ENCODE measurements around the gene BCAR3.
"Not testable (repeated sequence)": the region's sequence is repeated elsewhere in the genome, so short reads cannot be mapped to it uniquely, and the experiment has no call there.

Gene BCAR3

GRCh38 chr1:93669369-93669768 is 12.3 kb downstream of the BCAR3 start:
- no peak for DNase-seq (ENCODE audit: low spot score)

- no peak for DNase-seq (ENCODE audit: low spot score)
Measured at GRCh38 chr1:93668951-93669350, 12.7 kb downstream of the BCAR3 start.

- DNase-seq (ENCODE audit: low spot score): no peak
Measured at GRCh38 chr1:93668121-93668520, 13.5 kb downstream of the BCAR3 start.

- no peak for DNase-seq (ENCODE audit: low spot score)
Measured at GRCh38 chr1:93667642-93668041, 14.0 kb downstream of the BCAR3 start.

GRCh38 chr1:93666613-93667384 is 14.8 kb downstream of the BCAR3 start:
- no peak for DNase-seq (ENCODE audit: low spot score)

GRCh38 chr1:93665015-93665414 is 16.6 kb downstream of the BCAR3 start:
- DNase-seq (ENCODE audit: low spot score): no peak

- DNase-seq (ENCODE audit: low spot score): no peak
Measured at GRCh38 chr1:93663208-93663614, 18.4 kb downstream of the BCAR3 start.

GRCh38 chr1:93662481-93663207 is 19.0 kb downstream of the BCAR3 start:
- DNase-seq (ENCODE audit: low spot score): no peak

GRCh38 chr1:93661829-93662474 is 19.7 kb downstream of the BCAR3 start:
- no peak for DNase-seq (ENCODE audit: low spot score)

GRCh38 chr1:93661341-93661740 is 20.3 kb downstream of the BCAR3 start:
- not testable (repeated sequence) for DNase-seq (ENCODE audit: low spot score)

GRCh38 chr1:93659822-93660503 is 21.7 kb downstream of the BCAR3 start:
- DNase-seq (ENCODE audit: low spot score): no peak

- DNase-seq (ENCODE audit: low spot score): no peak
Measured at GRCh38 chr1:93658188-93658587, 23.4 kb downstream of the BCAR3 start.

GRCh38 chr1:93656491-93656890 is 25.1 kb downstream of the BCAR3 start:
- no peak for DNase-seq (ENCODE audit: low spot score)

GRCh38 chr1:93653656-93654055 is 28.0 kb downstream of the BCAR3 start:
- no peak for DNase-seq (ENCODE audit: low spot score)

- DNase-seq (ENCODE audit: low spot score): no peak
Measured at GRCh38 chr1:93652323-93652949, 29.2 kb downstream of the BCAR3 start.

- DNase-seq (ENCODE audit: low spot score): no peak
Measured at GRCh38 chr1:93651695-93652094, 29.9 kb downstream of the BCAR3 start.

- DNase-seq (ENCODE audit: low spot score): not testable (repeated sequence)
Measured at GRCh38 chr1:93650159-93650558, 31.5 kb downstream of the BCAR3 start.

GRCh38 chr1:93649231-93649630 is 32.4 kb downstream of the BCAR3 start:
- DNase-seq (ENCODE audit: low spot score): no peak

- DNase-seq (ENCODE audit: low spot score): no peak
Measured at GRCh38 chr1:93648656-93649055, 33.0 kb downstream of the BCAR3 start.

- no peak for DNase-seq (ENCODE audit: low spot score)
Measured at GRCh38 chr1:93641527-93641926, 40.1 kb downstream of the BCAR3 start.

GRCh38 chr1:93640656-93641440 is 40.8 kb downstream of the BCAR3 start:
- no peak for DNase-seq (ENCODE audit: low spot score)

Measured in putamen (tissue), 1 donor.